Activated T-helper 9 cell treated with anti-CD3 and anti-CD28 coated beads, Interleukin-2, amount 50 U/mL, for 16 hours (primary cell): ENCODE results near the gene QKI.
"Not testable (repeated sequence)": the region's sequence is repeated elsewhere in the genome, so short reads cannot be mapped to it uniquely, and the experiment has no call there.

Source experiments
- DNase-seq: peaks from one replicate; pipeline ENCODE4 v3.0.0-alpha.2; 2020; ENCODE audit warnings: low read depth

Gene QKI

GRCh38 chr6:163414117-163414945 is at the start of gene QKI:
Gene QKI (plus strand): TSS chr6:163414718. CDS start chr6:163415194, 476 bp downstream.
- peak; percentile 73 for DNase-seq

DNA sequence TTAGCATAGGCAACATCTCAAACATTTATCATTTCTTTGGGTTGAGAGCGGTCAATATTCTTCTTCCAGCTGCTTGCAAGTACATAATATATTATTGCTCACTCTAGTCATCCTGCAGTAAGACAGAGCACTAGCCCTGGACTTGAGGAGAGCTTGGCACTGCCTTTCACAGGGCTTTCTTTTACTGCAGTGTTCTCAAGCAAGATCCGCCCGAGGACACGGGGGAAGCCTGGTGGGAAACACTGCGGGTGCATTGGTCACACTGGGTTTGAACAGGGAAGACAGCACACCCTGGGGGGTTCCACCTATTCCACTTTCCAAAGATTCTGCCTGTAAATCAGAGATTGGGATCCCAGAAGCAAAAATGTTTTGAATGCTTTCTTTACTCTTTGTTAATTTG is 48.2 kb upstream of the QKI start:
- no peak for DNase-seq

DNA sequence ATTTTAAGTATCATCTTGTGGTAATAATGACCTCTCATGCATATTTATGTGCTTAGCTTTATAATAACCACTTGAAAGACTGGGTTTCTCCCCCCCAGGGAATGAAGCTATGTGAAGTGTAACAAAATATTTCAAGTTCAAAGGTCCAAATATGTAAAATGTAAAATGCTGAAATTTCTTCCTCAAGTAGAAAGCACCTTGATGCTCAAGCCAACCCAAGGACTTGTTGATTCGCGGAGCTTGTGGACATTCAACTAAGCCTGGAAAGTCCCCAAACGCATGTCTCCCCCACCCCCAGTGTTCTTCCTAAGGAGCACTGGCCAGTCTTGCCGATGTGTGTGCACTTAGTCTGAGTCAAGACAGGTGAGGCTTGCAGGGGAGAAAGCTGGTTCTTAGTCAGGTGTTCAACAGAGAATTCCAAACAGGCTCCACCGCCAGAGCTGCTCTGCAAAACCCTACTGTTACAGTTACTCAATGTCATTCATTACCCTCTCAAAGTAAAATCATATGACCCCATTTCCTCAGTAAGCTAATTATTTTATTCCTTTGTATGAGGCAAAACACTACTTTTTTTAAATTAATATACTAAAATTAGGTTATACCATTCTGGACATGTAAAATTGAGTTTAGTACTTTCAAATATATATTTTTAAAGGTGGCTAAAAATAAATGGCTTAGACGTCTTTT is 46.9 kb upstream of the QKI start:
- no peak for DNase-seq

GRCh38 chr6:163369141-163369540 is 45.4 kb upstream of the QKI start:
- DNase-seq, result no peak

DNA sequence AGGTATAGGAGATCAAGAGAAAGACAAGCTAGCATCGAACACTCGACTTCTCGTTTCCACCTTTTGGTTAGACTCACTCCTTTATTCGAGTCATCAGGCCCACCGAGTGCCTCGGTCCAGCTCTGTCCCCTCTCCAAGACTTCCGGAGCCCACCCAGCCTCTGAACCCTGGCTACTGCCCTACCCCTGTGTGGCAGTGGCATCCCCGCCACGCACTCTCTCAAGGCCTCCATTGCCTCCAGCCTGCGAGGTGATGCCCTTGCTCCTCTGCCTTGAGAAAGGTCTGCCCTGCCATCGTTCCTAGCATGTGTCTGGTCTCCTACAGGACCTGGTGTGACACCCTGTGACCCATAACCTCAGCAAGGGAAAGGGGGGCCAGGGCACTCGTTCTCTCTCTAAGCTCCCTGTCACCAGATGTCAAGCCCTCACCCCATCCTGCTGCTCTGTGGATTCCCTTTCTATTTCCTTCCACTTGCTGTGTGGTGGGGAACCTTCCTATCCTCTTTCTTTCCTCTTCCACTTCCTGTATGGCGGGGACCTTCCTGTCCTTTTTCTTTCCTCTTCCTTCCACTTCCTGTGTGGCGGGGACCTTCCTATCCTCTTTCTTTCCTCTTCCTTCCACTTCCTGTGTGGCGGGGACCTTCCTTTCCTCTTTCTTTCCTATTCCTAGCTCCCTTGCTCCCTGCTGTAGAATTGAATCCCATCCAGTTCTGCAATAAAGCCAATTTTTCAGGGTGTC is 44.7 kb upstream of the QKI start:
- no peak for DNase-seq

GRCh38 chr6:163370464-163371117 is 43.9 kb upstream of the QKI start:
- no peak for DNase-seq

- DNase-seq, result no peak
These were observed 43.4 kb upstream of the QKI start for GRCh38 chr6:163371129-163371528.

DNA sequence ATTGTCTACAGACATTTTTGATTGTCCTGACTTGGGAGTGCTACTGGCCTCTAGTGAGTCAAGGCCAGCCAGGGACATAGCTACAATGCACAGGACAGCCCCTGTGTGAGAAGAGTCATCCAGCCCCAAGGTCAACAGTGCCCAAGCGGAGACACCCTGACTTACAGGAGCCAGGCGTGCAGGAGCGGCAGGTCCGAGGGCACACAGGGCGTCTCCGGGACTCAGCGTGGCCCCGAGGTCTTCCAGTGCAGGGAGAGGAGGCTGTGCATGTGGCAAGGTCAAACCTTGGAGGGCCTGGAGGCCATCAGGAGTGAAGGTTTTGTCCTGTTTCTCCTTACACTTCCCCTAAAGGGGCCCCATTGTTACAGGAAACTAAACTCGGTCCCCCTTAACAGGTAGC is 41.3 kb upstream of the QKI start:
- DNase-seq, result no peak

- DNase-seq, result no peak
These were observed 39.2 kb upstream of the QKI start for GRCh38 chr6:163375361-163375760.

DNA sequence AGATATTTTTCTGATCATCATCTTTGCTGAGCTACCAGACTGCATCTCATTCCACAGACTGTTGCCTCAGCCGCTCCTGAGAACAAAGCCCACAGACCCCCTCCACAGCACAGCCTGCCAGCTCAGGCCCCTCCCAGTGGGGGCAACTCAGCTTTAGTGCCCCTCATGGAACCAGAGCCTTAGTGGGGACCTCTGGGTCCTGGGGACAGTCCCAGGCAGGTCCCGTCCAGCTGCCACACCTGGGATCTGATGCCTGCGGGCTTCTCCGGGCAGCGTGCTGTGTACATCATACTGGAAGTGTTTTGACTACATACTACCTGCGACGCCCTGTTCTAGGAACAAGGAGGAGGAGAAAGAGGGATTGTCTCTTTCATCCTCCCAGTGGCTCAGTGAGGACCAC is 38.3 kb upstream of the QKI start:
- DNase-seq, result no peak

DNA sequence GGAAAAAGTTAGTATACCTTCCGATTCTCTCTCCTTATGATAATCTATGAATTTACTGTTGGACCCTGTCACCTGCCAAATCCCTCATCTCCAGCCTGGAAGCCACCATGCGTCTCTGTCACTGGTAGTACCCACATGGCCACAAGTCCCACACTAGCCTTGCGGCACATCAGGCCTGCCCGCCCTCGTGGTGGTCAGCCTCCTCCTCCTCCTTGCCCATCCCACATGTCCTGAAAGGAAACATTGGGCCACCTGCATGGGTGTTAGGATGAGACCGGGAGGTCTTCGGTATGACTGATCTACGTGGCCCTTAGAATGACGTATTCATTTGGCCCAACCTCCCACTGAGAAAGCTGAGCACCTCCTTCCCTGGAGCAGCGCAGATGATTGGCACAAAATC is 37.0 kb upstream of the QKI start:
- DNase-seq, result no peak

DNA sequence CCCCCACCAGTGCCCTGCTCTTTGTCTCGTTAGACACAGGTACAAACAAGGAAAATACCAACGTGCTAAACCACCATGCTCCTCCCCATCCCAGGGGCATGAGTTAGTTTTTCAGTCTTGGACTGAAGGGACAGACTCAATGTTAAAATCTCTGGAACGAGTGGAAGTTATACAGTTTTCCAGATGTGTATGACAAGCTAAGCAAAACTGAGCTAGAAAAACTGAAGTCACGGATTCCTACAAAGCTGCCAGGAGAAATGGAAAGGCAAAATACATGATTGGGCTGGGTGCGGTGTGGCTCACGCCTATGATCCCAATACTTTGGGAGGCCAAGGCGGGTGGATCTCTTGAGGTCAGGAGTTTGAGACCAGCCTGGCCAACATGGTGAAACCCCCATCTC is 34.3 kb upstream of the QKI start:
- no peak for DNase-seq

GRCh38 chr6:163381118-163381756 is 33.3 kb upstream of the QKI start:
- no peak for DNase-seq

DNA sequence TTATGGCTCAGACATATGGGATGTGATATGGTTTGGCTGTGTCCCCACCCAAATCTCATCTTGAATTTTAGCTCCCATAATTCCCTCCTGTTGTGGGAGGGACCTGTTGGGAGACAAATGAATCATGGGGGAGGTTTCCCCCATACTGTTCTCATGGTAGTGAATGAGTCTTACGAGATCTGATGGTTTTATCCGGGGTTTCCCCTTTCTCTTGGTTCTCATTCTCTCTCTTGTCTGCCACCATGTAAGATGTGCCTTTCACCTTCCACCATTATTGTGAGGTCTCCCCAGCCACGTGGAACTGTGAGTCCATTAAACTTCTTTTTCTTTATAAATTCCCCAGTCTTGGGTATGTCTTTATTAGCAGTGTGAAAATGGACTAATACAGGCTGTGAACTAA is 31.1 kb upstream of the QKI start:
- DNase-seq, result not testable (repeated sequence)

- DNase-seq, result no peak
These were observed 30.6 kb upstream of the QKI start for GRCh38 chr6:163383912-163384311.

GRCh38 chr6:163384510-163384909 is 30.0 kb upstream of the QKI start:
- DNase-seq, result no peak

- not testable (repeated sequence) for DNase-seq
These were observed 29.0 kb upstream of the QKI start for GRCh38 chr6:163385503-163385902.

- DNase-seq, result no peak
These were observed 28.1 kb upstream of the QKI start for GRCh38 chr6:163386329-163386908.

GRCh38 chr6:163387317-163387716 is 27.2 kb upstream of the QKI start:
- DNase-seq, result no peak

- DNase-seq, result no peak
These were observed 25.2 kb upstream of the QKI start for GRCh38 chr6:163389354-163389753.

GRCh38 chr6:163390770-163391169 is 23.7 kb upstream of the QKI start:
- DNase-seq, result no peak
